Smooth muscle cell (in vitro differentiated cells): ENCODE data around the gene REEP3. TPM values are rescaled to one million over a fixed set of nuclear protein-coding genes. Genes with fewer than 3 reads are reported as not detected.

Source experiments
- DNase-seq: peaks from one replicate; lab custom pipeline; 2025; ENCODE audit not compliant: unreplicated experiment; lab: John Stamatoyannopoulos, UW
- H2AFZ ChIP-seq: fragments of 200-600 bp; sonication (generic); 2 replicates; pipeline ENCODE4 v1.6.0; 2016; ENCODE audit warnings: antibody characterized with exemption, low read depth, mild to moderate bottlenecking
- H3F3A ChIP-seq: fragments of 200-600 bp; sonication (generic); 2 replicates; pipeline ENCODE4 v1.6.0; 2017; ENCODE audit warnings: antibody characterized with exemption, low read depth
- H3K27ac ChIP-seq: fragments of 200-600 bp; sonication (generic); 2 replicates; pipeline ENCODE4 v1.5.1; 2016; ENCODE audit warnings: low read depth, mild to moderate bottlenecking
- H3K27me3 ChIP-seq: fragments of 200-600 bp; sonication (generic); 2 replicates; pipeline ENCODE4 v1.6.1; 2016; ENCODE audit warnings: low read depth, mild to moderate bottlenecking
- H3K36me3 ChIP-seq: fragments of 200-600 bp; sonication (generic); 2 replicates; pipeline ENCODE4 v1.5.1; 2016; ENCODE audit warnings: low read depth
- H3K4me1 ChIP-seq: fragments of 200-600 bp; sonication (generic); 2 replicates; pipeline ENCODE4 v1.5.1; 2016; ENCODE audit warnings: low read depth
- H3K4me2 ChIP-seq: fragments of 200-600 bp; sonication (generic); 2 replicates; pipeline ENCODE4 v1.6.0; 2016; ENCODE audit warnings: mild to moderate bottlenecking
- H3K4me3 ChIP-seq: fragments of 200-600 bp; sonication (generic); 2 replicates; pipeline ENCODE4 v1.5.1; 2016; ENCODE audit warnings: mild to moderate bottlenecking
- H3K79me2 ChIP-seq: fragments of 200-600 bp; sonication (generic); 2 replicates; pipeline ENCODE4 v1.6.0; 2016; ENCODE audit warnings: low read depth, mild to moderate bottlenecking
- H3K9ac ChIP-seq: fragments of 200-600 bp; sonication (generic); 2 replicates; pipeline ENCODE4 v1.6.0; 2016; ENCODE audit warnings: low read depth
- H3K9me3 ChIP-seq: fragments of 200-600 bp; sonication (generic); replicated peaks from 2 replicates; pipeline ENCODE4 v1.5.1; 2016; ENCODE audit warnings: low read depth
- H4K20me1 ChIP-seq: fragments of 200-600 bp; sonication (generic); 2 replicates; pipeline ENCODE4 v1.6.0; 2016; ENCODE audit warnings: low read depth
- CTCF ChIP-seq: fragments of 200-600 bp; sonication (generic); IDR thresholded peaks from 2 replicates; pipeline ENCODE4 v1.5.1; 2017; ENCODE audit warnings: borderline replicate concordance, mild to moderate bottlenecking, antibody characterized with exemption; ENCODE audit not compliant: insufficient read depth, poor library complexity, severe bottlenecking
- WGBS: methylation state at CpG from one replicate; pipeline ENCODE4 v1.1.7; 2016; ENCODE audit warnings: low lambda C conversion rate; 5-methylcytosine and 5-hydroxymethylcytosine counted together
- polyA plus RNA-seq: library from polyadenylated mRNA; unstranded; fragments of >200 nt; fragmentation: Nextera tagmentation; extraction: Ambion mirVana; gene quantifications from 2 replicates; pipeline ENCODE4 v1.2.1, GENCODE V29; 2016
- total RNA-seq: library from RNA; depleted of rRNA; stranded (reverse); fragments of >200 nt; gene quantifications from 2 replicates; pipeline ENCODE4 v1.2.3, GENCODE V29; 2014

The REEP3 gene
- total and polyA plus RNA-seq, 2 experiments from 2014 or later, result 42.3 to 80.4 TPM

GRCh38 chr10:63539994-63540393 lies 18.8 kb downstream of the REEP3 start:
- DNase-seq, result no peak
- H3K79me2 ChIP-seq, result peaks cover 72% of the 10 kb centered on the region
- no peak for TF ChIP-seq CTCF
- H3K27me3 ChIP-seq, result no peaks in the 10 kb centered on the region
- peaks cover 23% of the 10 kb centered on the region for H4K20me1 ChIP-seq
- H3K9me3 ChIP-seq, result no peaks in the 10 kb centered on the region
- no peaks in the 10 kb centered on the region for H3F3A ChIP-seq
- H3K4me3 ChIP-seq, result no peak overlapping the region
- peaks cover 6% of the 10 kb centered on the region for H3K4me1 ChIP-seq
- 96% methylated on average over 1 of the region's 1 CpG for WGBS
- no peak overlapping the region for H3K9ac ChIP-seq
- H2AFZ ChIP-seq, result no peak overlapping the region
- no peak overlapping the region for H3K27ac ChIP-seq
- no peak overlapping the region for H3K4me2 ChIP-seq
- H3K36me3 ChIP-seq, result no peaks in the 10 kb centered on the region

- Histone ChIP-seq H3K4me1 (peaks cover 6% of the 10 kb centered on the region), H3K27me3 (no peaks in the 10 kb centered on the region), H2AFZ (no peak overlapping the region), H3K4me2 (no peak overlapping the region), H4K20me1 (peaks cover 9% of the 10 kb centered on the region), H3K27ac (no peak overlapping the region), H3K4me3 (no peak overlapping the region), H3K9ac (no peak overlapping the region), H3K36me3 (no peaks in the 10 kb centered on the region), H3F3A (no peaks in the 10 kb centered on the region), H3K9me3 (no peaks in the 10 kb centered on the region), H3K79me2 (peaks cover 64% of the 10 kb centered on the region)
- 75% methylated on average over 5 of the region's 5 CpGs for WGBS
- TF ChIP-seq CTCF, result no peak
- no peak for DNase-seq
Measured at GRCh38 chr10:63542835-63543575, 21.8 kb downstream of the REEP3 start.

- Histone ChIP-seq H2AFZ (no peak overlapping the region), H4K20me1 (peaks cover 9% of the 10 kb centered on the region), H3K4me2 (no peak overlapping the region), H3K9me3 (no peaks in the 10 kb centered on the region), H3K79me2 (peaks cover 67% of the 10 kb centered on the region), H3K27me3 (no peaks in the 10 kb centered on the region), H3K9ac (no peak overlapping the region), H3K27ac (no peak overlapping the region), H3K4me3 (no peak overlapping the region), H3K36me3 (no peaks in the 10 kb centered on the region), H3K4me1 (peaks cover 6% of the 10 kb centered on the region), H3F3A (no peaks in the 10 kb centered on the region)
- no peak for TF ChIP-seq CTCF
- DNase-seq, result no peak
- WGBS, result 95% methylated on average over 7 of the region's 7 CpGs
Measured at GRCh38 chr10:63543576-63543962, 22.4 kb downstream of the REEP3 start.

- H3K36me3 ChIP-seq, result no peaks in the 10 kb centered on the region
- H4K20me1 ChIP-seq, result peaks cover 9% of the 10 kb centered on the region
- no peaks in the 10 kb centered on the region for H3K27me3 ChIP-seq
- no peak overlapping the region for H3K4me3 ChIP-seq
- no peak for TF ChIP-seq CTCF
- no peaks in the 10 kb centered on the region for H3F3A ChIP-seq
- H3K9me3 ChIP-seq, result no peaks in the 10 kb centered on the region
- 34% methylated on average over 1 of the region's 1 CpG for WGBS
- H3K9ac ChIP-seq, result no peak overlapping the region
- H3K79me2 ChIP-seq, result peaks cover 66% of the 10 kb centered on the region
- no peak overlapping the region for H3K27ac ChIP-seq
- peak overlapping the region; percentile 2 for H3K4me2 ChIP-seq
- peaks cover 6% of the 10 kb centered on the region for H3K4me1 ChIP-seq
- DNase-seq, result no peak
- H2AFZ ChIP-seq, result no peak overlapping the region
Measured at GRCh38 chr10:63544418-63544817, 23.2 kb downstream of the REEP3 start.
